ENCODE results near the gene CRIP2. TPM values are rescaled to one million over a fixed set of nuclear protein-coding genes. Genes with fewer than 3 reads are reported as not detected.
A peak's percentile ranks its signal among the peaks of the same experiment; 100 is the strongest.

CRIP2 gene
- total RNA-seq, 1 experiment from 2014 or later: 50.5 TPM

- no peaks in the 10 kb centered on the region for H3K9me3 Mint-ChIP-seq (ENCODE audit: unreplicated experiment)
- TF ChIP-seq CTCF (IDR thresholded peaks at IDR 0.05; ENCODE audit: unreplicated experiment): no peak
- no peak overlapping the region for H3K4me3 Mint-ChIP-seq (ENCODE audit: unreplicated experiment)
- peaks cover 6% of the 10 kb centered on the region for H3K4me1 Mint-ChIP-seq (ENCODE audit: insufficient read depth, unreplicated experiment)
- ChIA-PET POLR2A (no interaction called here), CTCF (no interaction called here)
- no peak for DNase-seq (ENCODE audit: unreplicated experiment)
- no peaks in the 10 kb centered on the region for H3K27me3 Mint-ChIP-seq (ENCODE audit: insufficient read depth, unreplicated experiment)
- H3K36me3 Mint-ChIP-seq (ENCODE audit: insufficient read depth, unreplicated experiment): peaks cover 11% of the 10 kb centered on the region
- intact Hi-C loops (cut with micrococcal nuclease): no loop called here
- H3K27ac Mint-ChIP-seq (ENCODE audit: low read depth, unreplicated experiment): no peak overlapping the region
- BruUV-seq (replicated peaks): no TSS peak
Measured at GRCh38 chr14:105442834-105443233, 31.8 kb upstream of the CRIP2 start.

- Mint-ChIP-seq H3K4me3 (ENCODE audit: unreplicated experiment) (no peak overlapping the region), H3K27me3 (ENCODE audit: insufficient read depth, unreplicated experiment) (no peaks in the 10 kb centered on the region), H3K4me1 (ENCODE audit: insufficient read depth, unreplicated experiment) (peaks cover 6% of the 10 kb centered on the region), H3K9me3 (ENCODE audit: unreplicated experiment) (no peaks in the 10 kb centered on the region), H3K27ac (ENCODE audit: low read depth, unreplicated experiment) (no peak overlapping the region), H3K36me3 (ENCODE audit: insufficient read depth, unreplicated experiment) (peaks cover 20% of the 10 kb centered on the region)
- intact Hi-C loops (cut with micrococcal nuclease): no loop called here
- ChIA-PET POLR2A (no interaction called here), CTCF (interaction anchor here (0.6 to 1.1 kb wide), 2 partner anchors 45 to 88 kb away, joined by 3 read pairs; no protein-coding TSS in a partner anchor)
- no peak for TF ChIP-seq CTCF (IDR thresholded peaks at IDR 0.05; ENCODE audit: unreplicated experiment)
- DNase-seq (ENCODE audit: unreplicated experiment): no peak
- BruUV-seq (replicated peaks): no TSS peak
Measured at GRCh38 chr14:105444859-105445258, 29.8 kb upstream of the CRIP2 start.

- Mint-ChIP-seq H3K9me3 (ENCODE audit: unreplicated experiment) (no peaks in the 10 kb centered on the region), H3K36me3 (ENCODE audit: insufficient read depth, unreplicated experiment) (peaks cover 25% of the 10 kb centered on the region), H3K4me3 (ENCODE audit: unreplicated experiment) (no peak overlapping the region), H3K27ac (ENCODE audit: low read depth, unreplicated experiment) (no peak overlapping the region), H3K4me1 (ENCODE audit: insufficient read depth, unreplicated experiment) (peaks cover 6% of the 10 kb centered on the region), H3K27me3 (ENCODE audit: insufficient read depth, unreplicated experiment) (no peaks in the 10 kb centered on the region)
- ChIA-PET POLR2A (no interaction called here), CTCF (interaction anchor here (1.1 kb wide), 1 partner anchor 44 kb away, joined by 3 read pairs; no protein-coding TSS in a partner anchor)
- TF ChIP-seq CTCF (IDR thresholded peaks at IDR 0.05; ENCODE audit: unreplicated experiment): no peak
- DNase-seq (ENCODE audit: unreplicated experiment): no peak
- BruUV-seq (replicated peaks): no TSS peak
- intact Hi-C loops (cut with micrococcal nuclease): no loop called here
Measured at GRCh38 chr14:105445290-105445689, 29.3 kb upstream of the CRIP2 start.

GRCh38 chr14:105445901-105446845 is 28.4 kb upstream of the CRIP2 start:
- intact Hi-C loops (cut with micrococcal nuclease): no loop called here
- Mint-ChIP-seq H3K36me3 (ENCODE audit: insufficient read depth, unreplicated experiment) (peaks cover 33% of the 10 kb centered on the region), H3K27ac (ENCODE audit: low read depth, unreplicated experiment) (peak overlapping the region; percentile 23), H3K4me1 (ENCODE audit: insufficient read depth, unreplicated experiment) (peaks cover 6% of the 10 kb centered on the region), H3K9me3 (ENCODE audit: unreplicated experiment) (no peaks in the 10 kb centered on the region), H3K4me3 (ENCODE audit: unreplicated experiment) (no peak overlapping the region), H3K27me3 (ENCODE audit: insufficient read depth, unreplicated experiment) (no peaks in the 10 kb centered on the region)
- TF ChIP-seq CTCF (IDR thresholded peaks at IDR 0.05; ENCODE audit: unreplicated experiment): no peak
- ChIA-PET CTCF (interaction anchor here (0.5 kb wide), 1 partner anchor 11 kb away, joined by 4 read pairs; no protein-coding TSS in a partner anchor), POLR2A (no interaction called here)
- DNase-seq (ENCODE audit: unreplicated experiment): no peak
- BruUV-seq (replicated peaks): no TSS peak

All from MCF 10A (cell line).